Measurements from ENCODE around the gene MRPS23.

The MRPS23 gene

GRCh38 chr17:57810721-57811637, 38.9 kb downstream of the MRPS23 start (continued):
- TF ChIP-seq CTCF (tag by site-specific recombination; IDR thresholded peaks at IDR 0.05) (peak; percentile 31), PRDM2 (tag by site-specific recombination; IDR thresholded peaks at IDR 0.05; ENCODE audit: borderline replicate concordance) (no peak), ZNF48 (tag by site-specific recombination; IDR thresholded peaks at IDR 0.05) (no peak), ZNF37A (tag by site-specific recombination; IDR thresholded peaks at IDR 0.05) (no peak), ZBTB20 (tag by site-specific recombination; IDR thresholded peaks at IDR 0.05) (peak; percentile 27), GLIS1 (tag by site-specific recombination; IDR thresholded peaks at IDR 0.05) (peak; percentile 100), ZNF600 (tag by site-specific recombination; IDR thresholded peaks at IDR 0.05) (0 out of 2 replicates have a peak, but pooled peaks have one; percentile 48), KLF7 (tag by site-specific recombination; IDR thresholded peaks at IDR 0.05; ENCODE audit: borderline replicate concordance) (peak; percentile 61; the same call in 1 of the 2 replicates), ZNF596 (tag by site-specific recombination; IDR thresholded peaks at IDR 0.05) (0 out of 2 replicates have a peak, but pooled peaks have one; percentile 7), ZNF510 (tag by site-specific recombination; IDR thresholded peaks at IDR 0.05; ENCODE audit: insufficient replicate concordance) (no peak), HIC1 (tag by site-specific recombination; IDR thresholded peaks at IDR 0.05) (no peak), ZNF701 (tag by site-specific recombination; IDR thresholded peaks at IDR 0.05) (no peak), ZXDB (tag by site-specific recombination; IDR thresholded peaks at IDR 0.05) (peak; percentile 62; the same call in 1 of the 2 replicates), KLF8 (tag by site-specific recombination; IDR thresholded peaks at IDR 0.05) (peak; percentile 45), ZNF514 (tag by site-specific recombination; IDR thresholded peaks at IDR 0.05) (no peak), ZNF558 (tag by site-specific recombination; IDR thresholded peaks at IDR 0.05) (peak; percentile 72; the same call in 1 of the 2 replicates), ZNF112 (tag by site-specific recombination; IDR thresholded peaks at IDR 0.05) (no peak), HOXD13 (CRISPR knock-in tag; IDR thresholded peaks at IDR 0.05; ENCODE audit: borderline replicate concordance) (no peak), ZBTB7A (tag by site-specific recombination; IDR thresholded peaks at IDR 0.05; ENCODE audit: low read depth) (no peak), ZNF132 (tag by site-specific recombination; IDR thresholded peaks at IDR 0.05; ENCODE audit: borderline replicate concordance) (no peak), FEZF1 (tag by site-specific recombination; IDR thresholded peaks at IDR 0.05) (peak; percentile 96), ZNF398 (tag by site-specific recombination; IDR thresholded peaks at IDR 0.05) (no peak; the same call in 1 of the 2 replicates), GLIS2 (tag by site-specific recombination; IDR thresholded peaks at IDR 0.05) (peak; percentile 86), SALL2 (tag by site-specific recombination; IDR thresholded peaks at IDR 0.05; ENCODE audit: borderline replicate concordance) (no peak), IKZF3 (tag by site-specific recombination; IDR thresholded peaks at IDR 0.05) (0 out of 2 replicates have a peak, but pooled peaks have one; percentile 5), YY2 (tag by site-specific recombination; IDR thresholded peaks at IDR 0.05) (no peak), ZNF473 (tag by site-specific recombination; IDR thresholded peaks at IDR 0.05) (no peak), SCRT2 (tag by site-specific recombination; IDR thresholded peaks at IDR 0.05) (peak; percentile 29; the same call in 1 of the 2 replicates)
